HEK293T (cell line): ENCODE data around the gene DNAJC11.

Experiments
- CTCF ChIA-PET: fragments of 350-600 bp; formaldehyde crosslinking; extraction: SDS; loops from one replicate; lab custom pipeline; 2021; ENCODE audit warnings: antibody characterized with exemption, inconsistent platforms; lab: Yijun Ruan, JAX
- POLR2A ChIA-PET: fragments of 350-600 bp; formaldehyde crosslinking; extraction: SDS; loops from one replicate; lab custom pipeline; 2020; ENCODE audit warnings: antibody characterized with exemption, inconsistent platforms; lab: Yijun Ruan, JAX
- DNase-seq: peaks from one replicate; pipeline ENCODE4 v3.0.0; 2012; ENCODE audit warnings: mixed read lengths; ENCODE audit errors: extremely low spot score
- ARNT ChIP-seq: fragments of 450-650 bp; IDR thresholded peaks from 2 replicates; pipeline ENCODE4 v1.6.1; 2017; ENCODE audit warnings: mild to moderate bottlenecking
- BHLHE40 ChIP-seq: fragments of 450-650 bp; IDR thresholded peaks from 2 replicates; pipeline ENCODE4 v1.6.1; 2016; ENCODE audit warnings: mild to moderate bottlenecking, moderate library complexity, borderline replicate concordance
- CTBP1 ChIP-seq: fragments of 450-650 bp; IDR thresholded peaks from 2 replicates; pipeline ENCODE4 v1.6.1; 2016; ENCODE audit warnings: borderline replicate concordance
- ELF4 ChIP-seq: fragments of 450-650 bp; IDR thresholded peaks from 2 replicates; pipeline ENCODE4 v1.6.1; 2017; ENCODE audit warnings: antibody characterized with exemption
- FOXA1 ChIP-seq: fragments of 450-650 bp; IDR thresholded peaks from 2 replicates; pipeline ENCODE4 v1.6.1; 2016; ENCODE audit warnings: mild to moderate bottlenecking
- FOXK2 ChIP-seq: fragments of 450-650 bp; IDR thresholded peaks from 2 replicates; pipeline ENCODE4 v1.6.1; 2016; ENCODE audit warnings: mild to moderate bottlenecking
- FOXM1 ChIP-seq: fragments of 450-650 bp; IDR thresholded peaks from 2 replicates; pipeline ENCODE4 v1.6.1; 2017; ENCODE audit warnings: mild to moderate bottlenecking, borderline replicate concordance
- HDGF ChIP-seq: fragments of 450-650 bp; IDR thresholded peaks from 2 replicates; pipeline ENCODE4 v1.6.1; 2017; ENCODE audit warnings: antibody characterized with exemption, borderline replicate concordance
- L3MBTL2 ChIP-seq: fragments of 450-650 bp; conservative IDR thresholded peaks from 2 replicates; pipeline ENCODE4 v1.6.1; 2016; ENCODE audit warnings: mild to moderate bottlenecking
- LEF1 ChIP-seq: fragments of 450-650 bp; IDR thresholded peaks from 2 replicates; pipeline ENCODE4 v1.6.1; 2017; ENCODE audit warnings: mild to moderate bottlenecking, borderline replicate concordance
- NFRKB ChIP-seq: fragments of 450-650 bp; IDR thresholded peaks from 2 replicates; pipeline ENCODE4 v1.6.1; 2016; ENCODE audit warnings: mild to moderate bottlenecking, moderate library complexity
- PKNOX1 ChIP-seq: fragments of 450-650 bp; IDR thresholded peaks from 2 replicates; pipeline ENCODE4 v1.6.1; 2016
- SP1 ChIP-seq: fragments of 450-650 bp; IDR thresholded peaks from 2 replicates; pipeline ENCODE4 v1.6.1; 2017
- SUZ12 ChIP-seq: fragments of 450-650 bp; IDR thresholded peaks from 2 replicates; pipeline ENCODE4 v1.6.1; 2016; ENCODE audit warnings: mild to moderate bottlenecking
- TARDBP ChIP-seq: fragments of 450-650 bp; IDR thresholded peaks from 2 replicates; pipeline ENCODE4 v1.6.1; 2016
- ZNF384 ChIP-seq: fragments of 450-650 bp; IDR thresholded peaks from 2 replicates; pipeline ENCODE4 v1.6.1; 2016

The DNAJC11 gene

GRCh38 chr1:6683434-6683833, 18.2 kb downstream of the DNAJC11 start:
- ChIA-PET CTCF (interaction anchor here (1.2 kb wide), 1 partner anchor 18 kb away, joined by 5 read pairs; the partner anchor contains the start of gene DNAJC11), POLR2A (no interaction called here)
- DNase-seq, result no peak
- TF ChIP-seq SP1 (no peak), FOXK2 (no peak), CTBP1 (no peak), HDGF (no peak), LEF1 (no peak), ARNT (no peak), TARDBP (no peak)

- TF ChIP-seq LEF1 (no peak), CTBP1 (no peak), ELF4 (no peak), NFRKB (no peak)
- ChIA-PET CTCF (no interaction called here), POLR2A (no interaction called here)
- DNase-seq, result no peak
These were observed 25.7 kb downstream of the DNAJC11 start for GRCh38 chr1:6675941-6676340.

GRCh38 chr1:6674771-6675170, 26.8 kb downstream of the DNAJC11 start:
- ChIA-PET POLR2A (no interaction called here), CTCF (no interaction called here)

GRCh38 chr1:6673816-6674398, 27.7 kb downstream of the DNAJC11 start:
- no peak for TF ChIP-seq FOXK2
- TF ChIP-seq PKNOX1, result no peak
- TF ChIP-seq LEF1, result no peak
- TF ChIP-seq BHLHE40, result no peak
- TF ChIP-seq ZNF384, result no peak
- TF ChIP-seq FOXA1, result no peak
- ChIA-PET POLR2A (no interaction called here), CTCF (no interaction called here)
- no peak for DNase-seq

More at GRCh38 chr1:6674771-6675170, 26.8 kb downstream of the DNAJC11 start:
- no peak for DNase-seq
- TF ChIP-seq LEF1, result no peak
- TF ChIP-seq CTBP1, result no peak
- no peak for TF ChIP-seq FOXA1
- no peak for TF ChIP-seq BHLHE40
- TF ChIP-seq L3MBTL2, result no peak
- no peak for TF ChIP-seq HDGF
- TF ChIP-seq ELF4, result no peak
- no peak for TF ChIP-seq FOXM1

- ChIA-PET CTCF (interaction anchor here (0.5 kb wide), 1 partner anchor 25 kb away, joined by 4 read pairs; no protein-coding TSS in a partner anchor), POLR2A (no interaction called here)
- no peak for TF ChIP-seq SP1
- no peak for TF ChIP-seq L3MBTL2
- TF ChIP-seq ELF4, result no peak
- no peak for TF ChIP-seq HDGF
- TF ChIP-seq PKNOX1, result no peak
- no peak for TF ChIP-seq FOXK2
- TF ChIP-seq TARDBP, result no peak
- TF ChIP-seq ZNF384, result no peak
- no peak for TF ChIP-seq NFRKB
- no peak for TF ChIP-seq BHLHE40
- TF ChIP-seq FOXA1, result no peak
- TF ChIP-seq FOXM1, result no peak
- TF ChIP-seq ARNT, result no peak
- TF ChIP-seq LEF1, result no peak
These were observed 29.1 kb downstream of the DNAJC11 start for GRCh38 chr1:6672558-6672957.

GRCh38 chr1:6668503-6668902, 33.1 kb downstream of the DNAJC11 start:
- CTCF ChIA-PET, result no interaction called here
- POLR2A ChIA-PET, result no interaction called here
- TF ChIP-seq FOXK2, result no peak
- TF ChIP-seq FOXA1, result no peak
- no peak for TF ChIP-seq PKNOX1
- TF ChIP-seq CTBP1, result no peak
- no peak for TF ChIP-seq L3MBTL2
- no peak for TF ChIP-seq ARNT
- TF ChIP-seq SUZ12, result no peak
- TF ChIP-seq BHLHE40, result no peak
- no peak for DNase-seq

More at GRCh38 chr1:6672558-6672957, 29.1 kb downstream of the DNAJC11 start:
- DNase-seq, result no peak

GRCh38 chr1:6667139-6667538, 34.5 kb downstream of the DNAJC11 start:
- POLR2A ChIA-PET, result no interaction called here
- CTCF ChIA-PET, result no interaction called here
- DNase-seq, result no peak
- TF ChIP-seq ELF4, result no peak
